Measurements from ENCODE around the gene TAB2.

DNA sequence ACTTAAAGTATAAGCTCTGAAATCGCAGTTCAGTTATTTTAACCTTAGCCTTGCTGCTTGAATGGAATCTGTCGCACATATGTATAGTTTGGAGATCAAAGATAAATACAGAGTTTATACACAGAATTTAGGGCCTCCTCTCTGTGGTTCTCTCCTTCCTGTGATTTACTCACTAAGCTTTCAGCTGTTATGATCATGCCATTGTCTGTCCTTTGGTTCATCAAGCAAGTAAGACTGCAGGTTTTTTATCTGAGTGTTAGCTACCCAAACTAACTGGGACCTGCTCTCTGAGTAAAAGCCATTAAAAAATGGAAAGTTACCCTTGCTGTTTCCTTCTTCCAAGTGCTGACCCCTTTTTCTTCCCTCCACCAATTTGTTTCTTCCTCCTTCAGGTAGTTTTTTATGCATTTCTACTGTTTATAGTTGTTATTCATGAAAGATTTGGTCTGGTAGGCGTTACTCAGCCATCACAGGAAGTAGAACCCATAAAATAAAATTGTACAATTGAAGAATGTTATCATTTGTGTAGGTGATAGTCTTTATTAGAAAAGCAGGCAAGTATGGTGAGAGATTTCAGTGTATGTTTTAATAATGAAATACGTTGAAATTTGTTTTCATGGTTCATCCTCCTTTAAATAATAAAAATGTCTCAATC is 48.9 kb downstream of the TAB2 start:
- no peak for TF ChIP-seq BHLHE40 (IDR thresholded peaks at IDR 0.05; ENCODE audit: low read depth, low read length)
- TF ChIP-seq SMC3 (IDR thresholded peaks at IDR 0.05): no peak
- no peak for TF ChIP-seq GATA3 (IDR thresholded peaks at IDR 0.05; ENCODE audit: borderline replicate concordance)
- no peak for TF ChIP-seq CTCF (IDR thresholded peaks at IDR 0.05)
- TF ChIP-seq MAFK (IDR thresholded peaks at IDR 0.05; ENCODE audit: partially characterized antibody): no peak
- no peak for TF ChIP-seq EP300 (IDR thresholded peaks at IDR 0.05)
- no peak for TF ChIP-seq RAD21 (conservative IDR thresholded peaks at IDR 0.05 in 1 of 2, IDR thresholded peaks at IDR 0.05 in 1 of 2)
